H1 (cell line): ENCODE results near the gene ASB7. TPM values are rescaled to one million over a fixed set of nuclear protein-coding genes. Genes with fewer than 3 reads are reported as not detected.

Experiments
- CTCF ChIA-PET: fragments of 300-600 bp; sonication (Branson Sonifier 250); formaldehyde crosslinking; loops from one replicate; lab custom pipeline; 2021; ENCODE audit not compliant: partially characterized antibody; lab: Charles Lee
- POLR2A ChIA-PET: fragments of 300-600 bp; sonication (Branson Sonifier 250); formaldehyde crosslinking; loops from one replicate; lab custom pipeline; 2021; ENCODE audit warnings: inconsistent platforms; ENCODE audit not compliant: partially characterized antibody; lab: Charles Lee
- DNase-seq, 2 experiments: peaks; one replicate each; pipeline versions ENCODE4 v3.0.0 to v3.0.0-alpha.2; 2010 to 2022; ENCODE audit warnings: low spot score in 2 of 2, low read depth in 1 of 2, mixed read lengths in 1 of 2
- FAIRE-seq: peaks from 2 replicates; lab custom pipeline; 2011; peaks lifted over from hg19 to GRCh38; lab: Jason Lieb, UNC
- H2AFZ ChIP-seq: 2 replicates; pipeline ENCODE4 v1.8.1; 2012; ENCODE audit warnings: low read length, inconsistent platforms
- H2AK5ac ChIP-seq: 2 replicates; pipeline ENCODE4 v1.6.1; 2013; ENCODE audit warnings: low read depth, low read length
- H2BK120ac ChIP-seq: replicated peaks from 2 replicates; pipeline ENCODE3; 2013; ENCODE audit warnings: low read depth, low read length, inconsistent platforms
- H2BK12ac ChIP-seq: 2 replicates; pipeline ENCODE4 v1.6.1; 2013; ENCODE audit warnings: low read depth, low read length
- H2BK15ac ChIP-seq: 2 replicates; pipeline ENCODE4 v1.6.1; 2013; ENCODE audit warnings: low read length
- H2BK20ac ChIP-seq: 2 replicates; pipeline ENCODE4 v1.6.1; 2013; ENCODE audit warnings: low read length
- H2BK5ac ChIP-seq: 2 replicates; pipeline ENCODE4 v1.6.1; 2013; ENCODE audit warnings: low read depth, low read length
- H3K14ac ChIP-seq: 2 replicates; pipeline ENCODE4 v1.6.1; 2013; ENCODE audit warnings: inconsistent platforms; ENCODE audit not compliant: insufficient read length
- H3K18ac ChIP-seq: 2 replicates; pipeline ENCODE4 v1.6.1; 2013; ENCODE audit warnings: low read length; ENCODE audit errors: extremely low read depth
- H3K23ac ChIP-seq: 2 replicates; pipeline ENCODE4 v1.6.1; 2013; ENCODE audit warnings: inconsistent platforms; ENCODE audit not compliant: insufficient read length
- H3K23me2 ChIP-seq: 2 replicates; pipeline ENCODE4 v1.6.1; 2013; ENCODE audit warnings: low read depth, low read length
- H3K27ac ChIP-seq: 2 replicates; pipeline ENCODE4 v1.6.1; 2011; ENCODE audit warnings: low read depth, low read length, inconsistent platforms
- H3K27me3 ChIP-seq, 4 experiments: replicated peaks in 1 of 4; 1 replicate in 1 of 4; 2 replicates in 3 of 4; pipeline versions ENCODE4 v1.6.1 to v1.8.1; 2011 to 2013; ENCODE audit warnings: low read length in 3 of 4, mild to moderate bottlenecking in 3 of 4, inconsistent platforms in 2 of 4, mixed read lengths in 2 of 4, moderate library complexity in 1 of 4; ENCODE audit not compliant: control insufficient read depth in 3 of 4, insufficient read depth in 3 of 4; ENCODE audit errors: extremely low read depth in 1 of 4
- H3K36me3 ChIP-seq, 4 experiments: 2 replicates each; pipeline versions ENCODE4 v1.6.1 to v1.8.1; 2011 to 2013; ENCODE audit warnings: mild to moderate bottlenecking in 4 of 4, low read length in 3 of 4, moderate library complexity in 2 of 4, control low read depth in 1 of 4, inconsistent platforms in 1 of 4; ENCODE audit not compliant: insufficient read depth in 4 of 4, control insufficient read depth in 2 of 4
- H3K4ac ChIP-seq: replicated peaks from 2 replicates; pipeline ENCODE3; 2013; ENCODE audit warnings: low read length, low read depth, mixed read lengths, inconsistent platforms; ENCODE audit not compliant: insufficient read length
- H3K4me1 ChIP-seq, 4 experiments: replicated peaks in 1 of 4; 1 replicate in 1 of 4; 2 replicates in 3 of 4; pipeline versions ENCODE4 v1.6.1 to v1.8.1; 2011 to 2013; ENCODE audit warnings: low read length in 3 of 4, inconsistent platforms in 2 of 4, mixed read lengths in 1 of 4; ENCODE audit not compliant: insufficient read depth in 4 of 4, control insufficient read depth in 3 of 4
- H3K4me2 ChIP-seq, 2 experiments: 2 replicates each; pipeline versions ENCODE4 v1.6.1 to v1.8.1; 2011 to 2013; ENCODE audit warnings: low read depth in 2 of 2, low read length in 2 of 2, control low read depth in 1 of 2, inconsistent platforms in 1 of 2, mild to moderate bottlenecking in 1 of 2; ENCODE audit not compliant: insufficient read depth in 1 of 2
- H3K4me3 ChIP-seq, 4 experiments: fragments of 200-600, 300-600 bp in 1 of 4; sonication (generic), shearing (Covaris generic), sonication (Bioruptor Twin) in 1 of 4; 2 replicates each; pipeline versions ENCODE4 v1.5.1 to v1.8.1; 2011 to 2016; ENCODE audit warnings: low read length in 4 of 4, low read depth in 3 of 4, control low read depth in 2 of 4, inconsistent platforms in 2 of 4, mild to moderate bottlenecking in 2 of 4, mixed read lengths in 1 of 4, moderate library complexity in 1 of 4; ENCODE audit not compliant: insufficient read depth in 2 of 4; ENCODE audit errors: extremely low read depth in 1 of 4
- H3K56ac ChIP-seq: replicated peaks from 2 replicates; pipeline ENCODE3; 2013; ENCODE audit warnings: low read depth, mild to moderate bottlenecking, mixed read lengths, low read length, inconsistent platforms; ENCODE audit not compliant: insufficient read length
- H3K79me1 ChIP-seq: 2 replicates; pipeline ENCODE4 v1.6.1; 2013; ENCODE audit warnings: low read depth, low read length, control low read depth
- H3K79me2 ChIP-seq, 2 experiments: 2 replicates each; pipeline versions ENCODE4 v1.6.1 to v1.8.1; 2012 to 2013; ENCODE audit warnings: low read length in 2 of 2, mild to moderate bottlenecking in 2 of 2, inconsistent platforms in 1 of 2; ENCODE audit not compliant: insufficient read depth in 2 of 2, control insufficient read depth in 1 of 2
- H3K9ac ChIP-seq, 4 experiments: replicated peaks in 1 of 4; 1 replicate in 1 of 4; 2 replicates in 3 of 4; pipeline versions ENCODE4 v1.6.1 to v1.8.1; 2011 to 2013; ENCODE audit warnings: low read depth in 3 of 4, low read length in 3 of 4, control low read depth in 2 of 4, mild to moderate bottlenecking in 2 of 4, moderate library complexity in 2 of 4, inconsistent platforms in 1 of 4; ENCODE audit errors: extremely low read depth in 1 of 4
- H3K9me3 ChIP-seq, 2 experiments: 2 replicates each; pipeline versions ENCODE4 v1.6.1 to v1.8.1; 2012 to 2013; ENCODE audit warnings: mild to moderate bottlenecking in 2 of 2, moderate library complexity in 2 of 2, control low read depth in 1 of 2, inconsistent platforms in 1 of 2, low read depth in 1 of 2, low read length in 1 of 2, mixed read lengths in 1 of 2; ENCODE audit not compliant: insufficient read depth in 2 of 2
- H4K20me1 ChIP-seq, 2 experiments: replicated peaks in 1 of 2; 2 replicates each; pipeline versions ENCODE3 to v1.8.1; 2011 to 2013; ENCODE audit warnings: inconsistent platforms in 2 of 2, low read length in 2 of 2, mild to moderate bottlenecking in 1 of 2; ENCODE audit not compliant: insufficient read depth in 2 of 2, control insufficient read depth in 1 of 2
- H4K5ac ChIP-seq: 2 replicates; pipeline ENCODE4 v1.6.1; 2013; ENCODE audit warnings: low read length, low read depth, mixed read lengths, inconsistent platforms; ENCODE audit not compliant: insufficient read length
- H4K8ac ChIP-seq: 2 replicates; pipeline ENCODE4 v1.8.0; 2013; ENCODE audit warnings: mild to moderate bottlenecking, moderate library complexity, low read length, inconsistent platforms; ENCODE audit not compliant: insufficient read depth; ENCODE audit errors: extremely low read depth
- H4K91ac ChIP-seq: replicated peaks from 2 replicates; pipeline ENCODE3; 2013; ENCODE audit warnings: low read length, mixed read lengths, inconsistent platforms; ENCODE audit not compliant: insufficient read length
- ASH2L ChIP-seq: fragments of 200-600, 300-600 bp; sonication (generic); IDR thresholded peaks from one replicate; pipeline ENCODE4 v1.7.1; 2017; ENCODE audit warnings: low read length
- E2F6 ChIP-seq: IDR thresholded peaks from 2 replicates; pipeline ENCODE4 v1.6.1; 2012; ENCODE audit warnings: inconsistent platforms
- MAX ChIP-seq: IDR thresholded peaks from 2 replicates; pipeline ENCODE4 v1.6.1; 2012; ENCODE audit warnings: inconsistent platforms
- POU5F1 ChIP-seq: IDR thresholded peaks from 2 replicates; pipeline ENCODE4 v1.6.1; 2011; ENCODE audit warnings: low read depth, mild to moderate bottlenecking, low read length, moderate library complexity
- SAP30 ChIP-seq: fragments of 300-600 bp; sonication (generic); IDR thresholded peaks from 2 replicates; pipeline ENCODE4 v1.7.1; 2012; ENCODE audit warnings: low read length, moderate library complexity, mild to moderate bottlenecking, inconsistent platforms; ENCODE audit not compliant: insufficient read depth, insufficient replicate concordance
- WGBS, 2 experiments: shearing (Covaris generic) in 1 of 2; methylation state at CpG; one replicate each; pipeline versions ENCODE4 v1.1.6 to v1.1.7; 2013 to 2015; ENCODE audit warnings: low lambda C conversion rate in 2 of 2, mixed read lengths in 2 of 2, inconsistent platforms in 1 of 2, low coverage in 1 of 2, missing lambda C conversion rate in 1 of 2; ENCODE audit not compliant: insufficient replicate concordance in 2 of 2, insufficient coverage in 1 of 2, insufficient read length in 1 of 2; ENCODE audit errors: extremely low coverage in 1 of 2, missing lambda C conversion rate in 1 of 2; 5-methylcytosine and 5-hydroxymethylcytosine counted together
- polyA plus RNA-seq, 7 experiments: library from polyadenylated mRNA; depleted of rRNA in 3 of 7; stranded (reverse) in 5 of 7; unstranded in 2 of 7; fragments of >200 nt in 5 of 7; fragments of 200-250 nt in 2 of 7; gene quantifications; 1 replicate in 5 of 7; 2 replicates in 1 of 7; 4 replicates in 1 of 7; pipeline versions ENCODE4 v1.2.1 to v1.2.3, GENCODE V29; 2011 to 2013; ENCODE audit warnings: missing spikeins in 2 of 7, mixed read lengths in 2 of 7
- total RNA-seq: library from RNA; stranded (reverse); fragmentation: NEBNext Ultra II Directional; extraction: Animal tissue kit (Norgen Biotek cat#: 25700); gene quantifications from 2 replicates; pipeline ENCODE4 v1.2.1, GENCODE V29; 2021

The ASB7 gene
- total and polyA plus RNA-seq, 2 of the 8 experiments (the other 6 are each of a cell fraction or from before 2014, with no cell fraction given): 5.2 to 12.8 TPM

DNA sequence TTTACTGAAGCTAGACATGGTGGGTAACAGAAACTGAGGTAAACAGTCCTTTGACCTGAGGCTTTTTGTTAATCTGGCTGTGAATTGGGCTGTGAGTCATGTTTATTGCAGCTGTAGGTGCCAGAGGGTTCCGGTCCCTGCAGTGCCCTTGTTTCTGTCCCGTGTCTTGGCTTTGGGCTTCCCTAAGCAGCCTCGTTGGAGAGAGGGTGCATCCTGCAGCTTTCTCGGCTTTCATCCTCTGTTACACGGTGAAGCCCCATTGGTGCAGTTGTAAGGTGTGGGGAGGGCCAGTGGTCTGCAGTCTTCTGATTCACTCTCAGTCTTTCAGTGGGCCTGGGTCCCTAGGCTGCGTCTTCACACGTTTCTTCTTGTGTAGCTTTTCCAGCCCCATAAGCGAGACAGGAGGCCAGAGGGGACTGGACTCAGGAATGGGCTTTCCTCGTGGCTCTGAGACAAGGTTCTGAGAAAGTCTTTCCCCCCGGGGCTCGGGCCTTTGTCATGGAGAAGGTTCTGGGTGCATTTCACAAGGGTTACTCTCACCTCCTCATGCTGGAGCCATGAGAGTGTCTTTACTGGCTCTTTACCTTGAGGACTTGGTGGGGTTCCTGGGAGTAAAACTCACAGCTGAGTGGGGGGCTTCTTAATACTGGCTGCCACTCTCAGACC, 33.1 kb downstream of the ASB7 start:
- no peak overlapping the region for H2AFZ ChIP-seq
- no peak overlapping the region for H2BK20ac ChIP-seq
- H2BK15ac ChIP-seq: no peak overlapping the region
- no peak overlapping the region for H4K91ac ChIP-seq
- H3K79me1 ChIP-seq: peaks cover 7% of the 10 kb centered on the region
- no peak overlapping the region for H3K23ac ChIP-seq
- peak overlapping the region; percentile 43; the same call in 1 of the 2 replicates for H3K18ac ChIP-seq
- no peaks in the 10 kb centered on the region for H3K23me2 ChIP-seq
- no peak overlapping the region for H4K5ac ChIP-seq
- H3K9me3 ChIP-seq: no peaks in the 10 kb centered on the region
- H4K8ac ChIP-seq: no peak overlapping the region
- H3K27ac ChIP-seq: no peak overlapping the region
- 63% methylated on average over 11 of the region's 11 CpGs; no CpG with 5 or more reads in 1 of the 2 experiments for WGBS, 2 experiments
- FAIRE-seq: no peak
- H4K20me1 ChIP-seq: peaks cover 0 to 2% of the 10 kb centered on the region in 2 experiments
- H3K27me3 ChIP-seq: no peaks in the 10 kb centered on the region
- ChIA-PET POLR2A (interaction anchor here (1.7 kb wide), 1 partner anchor 16 kb away, joined by 3 read pairs; no protein-coding TSS in a partner anchor), CTCF (interaction anchor here (0.8 to 3.6 kb wide), 12 partner anchors 8 to 372 kb away, joined by 3 to 23 read pairs (median 4); no protein-coding TSS in a partner anchor)
- H3K4me3 ChIP-seq: no peak overlapping the region
- TF ChIP-seq SAP30 (no peak), E2F6 (peak; percentile 81; the same call in 1 of the 2 replicates), POU5F1 (peak; percentile 51; the same call in 1 of the 2 replicates), ASH2L (peak; percentile 25), MAX (peak; percentile 73; the same call in 1 of the 2 replicates)
- TF ChIP-seq, all 59 proteins: peak for 4
- H3K4me2 ChIP-seq: peak overlapping the region; percentile 31 to 40; a peak in 2 of 4 replicates
- H3K4me1 ChIP-seq: peaks cover 4 to 10% (median 6%) of the 10 kb centered on the region in 4 experiments; a peak in 5 of 7 replicates
- H2AK5ac ChIP-seq: no peak overlapping the region
- no peak overlapping the region for H3K56ac ChIP-seq
- H2BK5ac ChIP-seq: 0 out of 2 replicates have a peak overlapping the region, but pooled peaks have one; percentile 9
- peaks cover 0 to 51% of the 10 kb centered on the region in 2 experiments; a peak in 3 of 4 replicates for H3K79me2 ChIP-seq
- DNase-seq: peak in 1 of 2 experiments; percentile 15
- H2BK120ac ChIP-seq: no peak overlapping the region
- no peak overlapping the region for H3K9ac ChIP-seq
- H2BK12ac ChIP-seq: no peak overlapping the region
- no peak overlapping the region for H3K14ac ChIP-seq
- H3K36me3 ChIP-seq: no peaks in the 10 kb centered on the region; a peak in 1 of 8 replicates
- no peak overlapping the region for H3K4ac ChIP-seq
